GM12874 (cell line): ENCODE results near the gene RET.

ENCODE experiments used
- CTCF ChIP-seq: IDR thresholded peaks from 2 replicates; pipeline ENCODE4 v1.5.1; 2011; ENCODE audit warnings: low read depth, mild to moderate bottlenecking, control low read depth, low read length, moderate library complexity; ENCODE audit not compliant: insufficient read depth

Gene RET

GRCh38 chr10:43084812-43085211 is 7.9 kb downstream of the RET start:
- no peak for TF ChIP-seq CTCF

- TF ChIP-seq CTCF, result no peak
Measured at GRCh38 chr10:43086321-43086942, 9.6 kb downstream of the RET start.

- no peak for TF ChIP-seq CTCF
Measured at GRCh38 chr10:43089519-43089918, 12.7 kb downstream of the RET start.

GRCh38 chr10:43090188-43090587 is 13.3 kb downstream of the RET start:
- no peak for TF ChIP-seq CTCF

- TF ChIP-seq CTCF, result no peak
Measured at GRCh38 chr10:43090664-43091063, 13.8 kb downstream of the RET start.

GRCh38 chr10:43091846-43092245 is 15.0 kb downstream of the RET start:
- TF ChIP-seq CTCF, result no peak

- no peak for TF ChIP-seq CTCF
Measured at GRCh38 chr10:43093423-43094076, 16.7 kb downstream of the RET start.
